Choroid plexus epithelial cell (primary cell): Measurements from ENCODE around the gene WNT1.
A peak's percentile ranks its signal among the peaks of the same experiment; 100 is the strongest.

Source experiments
- DNase-seq: peaks from one replicate; pipeline ENCODE4 v3.0.0-alpha.2; 2010; ENCODE audit warnings: low read depth
- H3K4me3 ChIP-seq: 2 replicates; pipeline ENCODE4 v1.5.1; 2011; ENCODE audit warnings: low read depth, mild to moderate bottlenecking, control low read depth, low read length, moderate library complexity
- CTCF ChIP-seq: conservative IDR thresholded peaks from 2 replicates; pipeline ENCODE4 v1.5.1; 2011; ENCODE audit warnings: low read depth, mild to moderate bottlenecking, control low read depth, inconsistent platforms, low read length, moderate library complexity

Gene WNT1

DNA sequence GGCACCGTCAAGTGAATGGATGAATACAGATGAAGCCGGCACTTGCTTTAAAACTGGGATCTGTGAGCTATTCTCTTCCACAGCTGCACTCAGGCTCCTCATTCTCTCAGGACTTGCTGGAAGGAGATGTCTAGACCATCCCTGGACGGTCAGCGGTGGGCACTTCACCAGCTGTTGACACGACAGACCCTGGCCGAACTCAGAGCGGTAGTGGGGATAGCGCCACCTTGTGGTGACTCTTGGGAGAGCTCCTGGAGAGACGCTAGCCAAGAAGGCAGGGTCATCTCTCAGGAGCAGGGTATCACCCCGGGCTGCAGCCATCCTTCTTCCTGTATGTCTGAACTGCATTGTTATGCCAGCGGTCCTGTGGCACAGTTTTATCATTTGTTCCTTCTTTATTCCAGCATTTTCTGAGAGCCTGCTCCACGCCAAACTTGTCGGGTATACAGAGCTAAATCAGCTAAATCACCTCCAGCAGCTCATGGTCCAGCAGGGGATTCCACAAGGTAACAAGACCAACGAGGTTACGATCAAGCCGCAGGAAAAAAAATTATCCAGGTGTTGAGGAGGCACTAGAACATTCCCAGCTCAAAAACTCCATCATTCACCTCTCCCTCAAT is 10.0 kb downstream of the WNT1 start:
- DNase-seq, result peak; percentile 52
- no peak overlapping the region for H3K4me3 ChIP-seq
- peak; percentile 87 for TF ChIP-seq CTCF

- no peak for TF ChIP-seq CTCF
- no peak for DNase-seq
- no peak overlapping the region for H3K4me3 ChIP-seq
These were observed 12.4 kb downstream of the WNT1 start for GRCh38 chr12:48990552-48990951.

GRCh38 chr12:48991247-48992050 is 13.3 kb downstream of the WNT1 start:
- no peak for DNase-seq
- no peak overlapping the region for H3K4me3 ChIP-seq
- TF ChIP-seq CTCF, result peak; percentile 7

GRCh38 chr12:48993787-48994186 is 15.7 kb downstream of the WNT1 start:
- no peak for DNase-seq
- H3K4me3 ChIP-seq, result no peak overlapping the region
- TF ChIP-seq CTCF, result no peak

DNA sequence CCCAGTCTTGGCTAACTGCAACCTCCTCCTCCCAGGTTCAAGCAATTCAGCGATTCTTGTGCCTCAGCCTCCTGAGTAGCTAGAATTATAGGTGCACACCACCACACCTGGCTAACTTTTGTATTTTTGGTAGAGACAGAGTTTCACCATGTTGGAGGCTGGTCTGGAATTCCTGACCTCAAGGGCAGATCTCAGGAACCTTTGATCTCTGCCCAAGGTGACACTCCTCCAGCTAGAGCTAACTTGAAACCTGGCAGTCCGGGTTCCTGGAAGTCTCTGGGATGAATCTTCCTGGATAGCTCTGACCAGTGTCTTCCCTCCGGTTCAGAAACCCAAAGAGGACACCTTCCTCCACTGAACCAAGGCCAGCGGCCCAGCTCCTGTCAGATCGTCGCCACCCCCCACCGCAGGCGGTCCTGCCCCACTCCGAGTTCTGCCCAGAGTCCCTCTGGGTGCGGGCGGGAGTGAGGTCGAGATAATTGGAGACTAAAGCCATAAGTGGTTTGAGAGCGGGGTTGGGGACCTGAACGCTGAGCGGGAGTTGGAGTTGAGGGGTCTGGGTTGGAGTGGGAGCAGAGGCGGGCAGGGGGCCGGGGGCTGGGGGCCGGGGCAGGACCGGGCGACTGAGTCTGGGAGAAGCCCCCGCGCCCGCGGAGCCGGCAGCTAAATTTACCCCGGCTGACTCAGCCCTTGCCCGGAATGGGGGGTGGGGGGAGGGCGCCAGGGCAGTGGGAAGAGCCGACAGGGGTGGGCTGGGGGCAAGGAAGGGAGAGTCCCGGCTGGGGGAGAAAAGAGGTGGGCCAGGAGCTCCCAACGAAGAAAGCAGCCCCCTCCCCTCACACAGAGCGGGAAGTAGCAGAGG is 16.3 kb downstream of the WNT1 start:
- no peak for TF ChIP-seq CTCF
- no peak for DNase-seq

GRCh38 chr12:48995086-48995879 is 17.2 kb downstream of the WNT1 start:
- TF ChIP-seq CTCF, result peak; percentile 77
- DNase-seq, result peak; percentile 80
- peak overlapping the region; percentile 31 for H3K4me3 ChIP-seq

More for the DNA sequence above, 16.3 kb downstream of the WNT1 start:
- no peak overlapping the region for H3K4me3 ChIP-seq
